Measurements from ENCODE around the gene TMTC1. TPM values are rescaled to one million over a fixed set of nuclear protein-coding genes. Genes with fewer than 3 reads are reported as not detected.

TMTC1 gene
- total RNA-seq, 1 donor from 2014 or later, result 16.1 TPM

GRCh38 chr12:29694002-29694401, 89.7 kb downstream of the TMTC1 start:
- Mint-ChIP-seq H3K4me3 (no peak overlapping the region), H3K27me3 (ENCODE audit: insufficient read depth, low read depth) (no peaks in the 10 kb centered on the region), H3K27ac (no peak overlapping the region), H3K4me1 (peaks cover 21% of the 10 kb centered on the region), H3K9me3 (no peaks in the 10 kb centered on the region), H3K36me3 (peaks cover 8% of the 10 kb centered on the region)
- H3K79me2 ChIP-seq (ENCODE audit: low read depth), result no peaks in the 10 kb centered on the region
- H3K27ac ChIP-seq, result no peak overlapping the region
- no peaks in the 10 kb centered on the region for H3K9me3 ChIP-seq (ENCODE audit: low read depth)
- H3K4me3 ChIP-seq, result no peak overlapping the region
- no peak for DNase-seq (ENCODE audit: low spot score)
- no peak overlapping the region for H2AFZ ChIP-seq (replicated peaks)
- H3K27me3 ChIP-seq, result no peaks in the 10 kb centered on the region
- peaks cover 39% of the 10 kb centered on the region for H3K4me1 ChIP-seq
- no peak overlapping the region for H3K4me2 ChIP-seq
- no peak overlapping the region for H3K9ac ChIP-seq
- peaks cover 22% of the 10 kb centered on the region for H3F3A ChIP-seq (ENCODE audit: low read depth)
- H3K36me3 ChIP-seq, result no peaks in the 10 kb centered on the region
- TF ChIP-seq CTCF (IDR thresholded peaks at IDR 0.05) (no peak), EZH2phosphoT487 (IDR thresholded peaks at IDR 0.05) (no peak), EZH2 (IDR thresholded peaks at IDR 0.05) (no peak)
- H4K20me1 ChIP-seq (ENCODE audit: low read depth), result peaks cover 6% of the 10 kb centered on the region

- no peak for TF ChIP-seq EZH2phosphoT487 (IDR thresholded peaks at IDR 0.05)
- TF ChIP-seq CTCF (IDR thresholded peaks at IDR 0.05), result no peak
- H3F3A ChIP-seq (ENCODE audit: low read depth), result peaks cover 13% of the 10 kb centered on the region
- H3K79me2 ChIP-seq (ENCODE audit: low read depth), result no peaks in the 10 kb centered on the region
- Mint-ChIP-seq H3K4me1 (peaks cover 12% of the 10 kb centered on the region), H3K36me3 (peaks cover 7% of the 10 kb centered on the region), H3K9me3 (no peaks in the 10 kb centered on the region), H3K4me3 (no peak overlapping the region), H3K27me3 (ENCODE audit: insufficient read depth, low read depth) (no peaks in the 10 kb centered on the region), H3K27ac (no peak overlapping the region)
- H3K27ac ChIP-seq, result no peak overlapping the region
- H3K36me3 ChIP-seq, result no peaks in the 10 kb centered on the region
- DNase-seq (ENCODE audit: low spot score), result no peak
- H4K20me1 ChIP-seq (ENCODE audit: low read depth), result peaks cover under 1% of the 10 kb centered on the region
- no peak overlapping the region for H3K9ac ChIP-seq
- H3K4me1 ChIP-seq, result peaks cover 26% of the 10 kb centered on the region
- no peaks in the 10 kb centered on the region for H3K9me3 ChIP-seq (ENCODE audit: low read depth)
- H3K27me3 ChIP-seq, result no peaks in the 10 kb centered on the region
- no peak overlapping the region for H3K4me2 ChIP-seq
- H2AFZ ChIP-seq (replicated peaks), result no peak overlapping the region
- no peak overlapping the region for H3K4me3 ChIP-seq
These were observed 91.5 kb downstream of the TMTC1 start for GRCh38 chr12:29692237-29692636.

GRCh38 chr12:29691161-29691854, 92.4 kb downstream of the TMTC1 start:
- Mint-ChIP-seq H3K4me3 (no peak overlapping the region), H3K4me1 (peaks cover 12% of the 10 kb centered on the region), H3K27ac (no peak overlapping the region), H3K36me3 (peaks cover 7% of the 10 kb centered on the region), H3K9me3 (no peaks in the 10 kb centered on the region), H3K27me3 (ENCODE audit: insufficient read depth, low read depth) (no peaks in the 10 kb centered on the region)
- Histone ChIP-seq H3K79me2 (ENCODE audit: low read depth) (no peaks in the 10 kb centered on the region), H3K4me1 (peaks cover 26% of the 10 kb centered on the region), H3K9me3 (ENCODE audit: low read depth) (no peaks in the 10 kb centered on the region), H3K36me3 (no peaks in the 10 kb centered on the region), H4K20me1 (ENCODE audit: low read depth) (no peaks in the 10 kb centered on the region), H3K9ac (no peak overlapping the region), H2AFZ (replicated peaks) (no peak overlapping the region), H3K27ac (no peak overlapping the region), H3K27me3 (no peaks in the 10 kb centered on the region), H3K4me3 (no peak overlapping the region), H3K4me2 (peak overlapping the region; percentile 55), H3F3A (ENCODE audit: low read depth) (peaks cover 13% of the 10 kb centered on the region)
- TF ChIP-seq CTCF (IDR thresholded peaks at IDR 0.05) (no peak), EZH2phosphoT487 (IDR thresholded peaks at IDR 0.05) (no peak), EZH2 (IDR thresholded peaks at IDR 0.05) (no peak)
- DNase-seq (ENCODE audit: low spot score), result peak; percentile 26
